ENCODE data around the gene CHST8.

DNA sequence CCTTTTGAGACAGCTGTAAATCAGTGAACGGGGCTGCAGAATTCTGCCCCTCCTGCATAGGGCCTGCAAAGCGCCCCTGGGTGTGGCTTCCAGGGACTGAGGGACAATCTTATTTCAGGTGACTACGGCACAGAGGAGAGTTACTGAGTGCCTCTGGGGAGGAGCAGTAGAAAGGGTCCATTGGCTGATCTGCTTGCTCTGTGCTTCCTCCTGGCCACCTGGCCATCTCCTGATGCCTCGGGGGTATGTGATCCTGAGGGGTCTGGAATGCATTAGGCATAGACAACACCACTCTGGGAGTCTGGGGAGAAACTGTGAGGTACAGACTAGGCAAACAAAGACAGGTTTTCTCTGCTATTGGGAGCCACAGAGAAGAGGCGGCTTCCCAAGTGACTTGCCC is 177.7 kb downstream of the CHST8 start:
- TF ChIP-seq, protein P1, sequence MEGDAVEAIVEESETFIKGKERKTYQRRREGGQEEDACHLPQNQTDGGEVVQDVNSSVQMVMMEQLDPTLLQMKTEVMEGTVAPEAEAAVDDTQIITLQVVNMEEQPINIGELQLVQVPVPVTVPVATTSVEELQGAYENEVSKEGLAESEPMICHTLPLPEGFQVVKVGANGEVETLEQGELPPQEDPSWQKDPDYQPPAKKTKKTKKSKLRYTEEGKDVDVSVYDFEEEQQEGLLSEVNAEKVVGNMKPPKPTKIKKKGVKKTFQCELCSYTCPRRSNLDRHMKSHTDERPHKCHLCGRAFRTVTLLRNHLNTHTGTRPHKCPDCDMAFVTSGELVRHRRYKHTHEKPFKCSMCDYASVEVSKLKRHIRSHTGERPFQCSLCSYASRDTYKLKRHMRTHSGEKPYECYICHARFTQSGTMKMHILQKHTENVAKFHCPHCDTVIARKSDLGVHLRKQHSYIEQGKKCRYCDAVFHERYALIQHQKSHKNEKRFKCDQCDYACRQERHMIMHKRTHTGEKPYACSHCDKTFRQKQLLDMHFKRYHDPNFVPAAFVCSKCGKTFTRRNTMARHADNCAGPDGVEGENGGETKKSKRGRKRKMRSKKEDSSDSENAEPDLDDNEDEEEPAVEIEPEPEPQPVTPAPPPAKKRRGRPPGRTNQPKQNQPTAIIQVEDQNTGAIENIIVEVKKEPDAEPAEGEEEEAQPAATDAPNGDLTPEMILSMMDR (conservative IDR thresholded peaks at IDR 0.05; ENCODE audit: low read depth, low read length): no peak
- TF ChIP-seq EZH2 (IDR thresholded peaks at IDR 0.05; ENCODE audit: borderline replicate concordance, low read depth, low read length, poor library complexity, severe bottlenecking): no peak

All from A673 (cell line).